CD4-positive, alpha-beta T cell treated with Interleukin-6 at 100 ng/mL for 8 hours (primary cell): ENCODE data around the gene ANGEL2.
"Not testable (repeated sequence)": the region's sequence is repeated elsewhere in the genome, so short reads cannot be mapped to it uniquely, and the experiment has no call there.

Experiments
- DNase-seq: peaks from one replicate; pipeline ENCODE4 v3.0.0-alpha.2; 2020; ENCODE audit warnings: mixed read lengths, low spot score

ANGEL2 gene

GRCh38 chr1:213017447-213018273, 2.0 kb upstream of the ANGEL2 start:
- no peak for DNase-seq

- no peak for DNase-seq
These were observed 1.0 kb downstream of the ANGEL2 start for GRCh38 chr1:213014642-213015041.

- DNase-seq, result no peak
These were observed 7.1 kb downstream of the ANGEL2 start for GRCh38 chr1:213008564-213008963.

- DNase-seq, result no peak
These were observed 12.4 kb downstream of the ANGEL2 start for GRCh38 chr1:213003256-213003655.

- no peak for DNase-seq
These were observed 20.7 kb downstream of the ANGEL2 start for GRCh38 chr1:212994926-212995325.

GRCh38 chr1:212993960-212994359, 21.7 kb downstream of the ANGEL2 start:
- not testable (repeated sequence) for DNase-seq

- DNase-seq, result no peak
These were observed 25.4 kb downstream of the ANGEL2 start for GRCh38 chr1:212990276-212990675.

- DNase-seq, result no peak
These were observed 27.9 kb downstream of the ANGEL2 start for GRCh38 chr1:212987702-212988322.

- DNase-seq, result no peak
These were observed 29.1 kb downstream of the ANGEL2 start for GRCh38 chr1:212986551-212986950.

- no peak for DNase-seq
These were observed 31.0 kb downstream of the ANGEL2 start for GRCh38 chr1:212984522-212985291.

- no peak for DNase-seq
These were observed 32.2 kb downstream of the ANGEL2 start for GRCh38 chr1:212983482-212983881.

- DNase-seq, result no peak
These were observed 33.1 kb downstream of the ANGEL2 start for GRCh38 chr1:212982430-212983152.

- no peak for DNase-seq
These were observed 33.9 kb downstream of the ANGEL2 start for GRCh38 chr1:212981571-212982328.

- DNase-seq, result no peak
These were observed 34.6 kb downstream of the ANGEL2 start for GRCh38 chr1:212981025-212981495.

- no peak for DNase-seq
These were observed 35.4 kb downstream of the ANGEL2 start for GRCh38 chr1:212980123-212980785.

GRCh38 chr1:212979340-212980122, 36.1 kb downstream of the ANGEL2 start:
- DNase-seq, result no peak

- DNase-seq, result no peak
These were observed 37.7 kb downstream of the ANGEL2 start for GRCh38 chr1:212977781-212978645.

- no peak for DNase-seq
These were observed 39.1 kb downstream of the ANGEL2 start for GRCh38 chr1:212976586-212976985.
